Measurements from ENCODE around the gene SLC4A2. TPM values are rescaled to one million over a fixed set of nuclear protein-coding genes. Genes with fewer than 3 reads are reported as not detected.

SLC4A2 gene
- total RNA-seq, 1 donor: 61.5 TPM

- DNase-seq (ENCODE audit: insufficient read length, low spot score, missing footprints): no peak
- no peaks in the 10 kb centered on the region for H3K9me3 ChIP-seq (ENCODE audit: low read depth, low read length)
- H3K27ac ChIP-seq (ENCODE audit: low read depth, low read length): no peak overlapping the region
- TF ChIP-seq CTCF (IDR thresholded peaks at IDR 0.05; ENCODE audit: extremely low read depth, low read depth, low read length): no peak
- no peaks in the 10 kb centered on the region for H3K36me3 ChIP-seq (ENCODE audit: insufficient read depth, low read length)
- no peaks in the 10 kb centered on the region for H3K79me2 ChIP-seq (ENCODE audit: insufficient read depth, low read length)
- H3K4me2 ChIP-seq (ENCODE audit: insufficient read depth, low read length): no peak overlapping the region
- no peak overlapping the region for H2AFZ ChIP-seq (ENCODE audit: low read length)
- H3K4me1 ChIP-seq (ENCODE audit: insufficient read depth, low read length): peaks cover 9% of the 10 kb centered on the region
- peaks cover 40% of the 10 kb centered on the region for H3K27me3 ChIP-seq (ENCODE audit: insufficient read depth, low read length)
- no peak overlapping the region for H3K4me3 ChIP-seq (ENCODE audit: insufficient read depth, low read length)
- H4K20me1 ChIP-seq (ENCODE audit: insufficient read depth, low read length): no peaks in the 10 kb centered on the region
Observed at GRCh38 chr7:151016505-151016904, 42.9 kb upstream of the SLC4A2 start.

GRCh38 chr7:151016942-151017341 lies 42.4 kb upstream of the SLC4A2 start:
- DNase-seq (ENCODE audit: insufficient read length, low spot score, missing footprints): no peak
- no peaks in the 10 kb centered on the region for H3K9me3 ChIP-seq (ENCODE audit: low read depth, low read length)
- H3K4me1 ChIP-seq (ENCODE audit: insufficient read depth, low read length): peaks cover 9% of the 10 kb centered on the region
- H3K27me3 ChIP-seq (ENCODE audit: insufficient read depth, low read length): peaks cover 42% of the 10 kb centered on the region
- H2AFZ ChIP-seq (ENCODE audit: low read length): no peak overlapping the region
- H3K79me2 ChIP-seq (ENCODE audit: insufficient read depth, low read length): no peaks in the 10 kb centered on the region
- H3K36me3 ChIP-seq (ENCODE audit: insufficient read depth, low read length): no peaks in the 10 kb centered on the region
- H4K20me1 ChIP-seq (ENCODE audit: insufficient read depth, low read length): no peaks in the 10 kb centered on the region
- TF ChIP-seq CTCF (IDR thresholded peaks at IDR 0.05; ENCODE audit: extremely low read depth, low read depth, low read length): no peak
- no peak overlapping the region for H3K4me3 ChIP-seq (ENCODE audit: insufficient read depth, low read length)
- no peak overlapping the region for H3K4me2 ChIP-seq (ENCODE audit: insufficient read depth, low read length)
- H3K27ac ChIP-seq (ENCODE audit: low read depth, low read length): no peak overlapping the region

- TF ChIP-seq CTCF (IDR thresholded peaks at IDR 0.05; ENCODE audit: extremely low read depth, low read depth, low read length): no peak
- Histone ChIP-seq H3K4me2 (ENCODE audit: insufficient read depth, low read length) (no peak overlapping the region), H3K4me3 (ENCODE audit: insufficient read depth, low read length) (no peak overlapping the region), H3K79me2 (ENCODE audit: insufficient read depth, low read length) (no peaks in the 10 kb centered on the region), H4K20me1 (ENCODE audit: insufficient read depth, low read length) (no peaks in the 10 kb centered on the region), H3K27ac (ENCODE audit: low read depth, low read length) (no peak overlapping the region), H3K4me1 (ENCODE audit: insufficient read depth, low read length) (peaks cover 9% of the 10 kb centered on the region), H2AFZ (ENCODE audit: low read length) (no peak overlapping the region), H3K36me3 (ENCODE audit: insufficient read depth, low read length) (no peaks in the 10 kb centered on the region), H3K27me3 (ENCODE audit: insufficient read depth, low read length) (peaks cover 45% of the 10 kb centered on the region), H3K9me3 (ENCODE audit: low read depth, low read length) (no peaks in the 10 kb centered on the region)
- peak; percentile 69 for DNase-seq (ENCODE audit: insufficient read length, low spot score, missing footprints)
Observed at GRCh38 chr7:151017370-151017952, 41.9 kb upstream of the SLC4A2 start.

GRCh38 chr7:151017953-151018420 lies 41.4 kb upstream of the SLC4A2 start:
- Histone ChIP-seq H4K20me1 (ENCODE audit: insufficient read depth, low read length) (no peaks in the 10 kb centered on the region), H3K36me3 (ENCODE audit: insufficient read depth, low read length) (no peaks in the 10 kb centered on the region), H2AFZ (ENCODE audit: low read length) (no peak overlapping the region), H3K79me2 (ENCODE audit: insufficient read depth, low read length) (no peaks in the 10 kb centered on the region), H3K4me1 (ENCODE audit: insufficient read depth, low read length) (peaks cover 9% of the 10 kb centered on the region), H3K9me3 (ENCODE audit: low read depth, low read length) (no peaks in the 10 kb centered on the region), H3K4me2 (ENCODE audit: insufficient read depth, low read length) (peak overlapping the region; percentile 29), H3K27ac (ENCODE audit: low read depth, low read length) (no peak overlapping the region), H3K4me3 (ENCODE audit: insufficient read depth, low read length) (peak overlapping the region; percentile 28), H3K27me3 (ENCODE audit: insufficient read depth, low read length) (peaks cover 48% of the 10 kb centered on the region)
- TF ChIP-seq CTCF (IDR thresholded peaks at IDR 0.05; ENCODE audit: extremely low read depth, low read depth, low read length): peak; percentile 79
- DNase-seq (ENCODE audit: insufficient read length, low spot score, missing footprints): peak; percentile 98

All from osteoblast (primary cell).